ENCODE results near the gene DGKZ. TPM values are rescaled to one million over a fixed set of nuclear protein-coding genes. Genes with fewer than 3 reads are reported as not detected.
A peak's percentile ranks its signal among the peaks of the same experiment; 100 is the strongest.

DGKZ gene
- 14.6 and 20.7 TPM in 2 replicates for total RNA-seq (2016; rRNA removed; fragmentation: Illumina TruSeq; extraction: Trizol)
- total RNA-seq (2016; cell fraction: cytosol; rRNA removed; fragmentation: Illumina TruSeq; extraction: Trizol; ENCODE audit: low read depth) = 11.9 and 13.2 TPM in 2 replicates
- 11.6 and 19.8 TPM in 2 replicates for total RNA-seq (2016; cell fraction: insoluble cytoplasmic fraction; rRNA removed; fragmentation: Illumina TruSeq; extraction: Trizol)
- 26.9 and 29.6 TPM in 2 replicates for total RNA-seq (2016; cell fraction: membrane; rRNA removed; fragmentation: Illumina TruSeq; extraction: Trizol)
- 18.5 and 22.1 TPM in 2 replicates for total RNA-seq (2016; cell fraction: nucleus; rRNA removed; fragmentation: Illumina TruSeq; extraction: Trizol)
- polyA plus RNA-seq (2011; rRNA removed) = 15.8 and 17.6 TPM in 2 replicates
- 8.8 and 15.2 TPM in 2 replicates for polyA plus RNA-seq (2011; cell fraction: cytosol; rRNA removed)
- polyA plus RNA-seq (2011; cell fraction: nucleus; rRNA removed) = 108 and 162 TPM in 2 replicates
- polyA plus RNA-seq (2012) = 11.6 and 19.4 TPM in 2 replicates
- polyA plus RNA-seq (2016; cell fraction: cytosol; fragmentation: Illumina TruSeq; extraction: Trizol; ENCODE audit: low read depth) = 18.6 and 18.8 TPM in 2 replicates
- polyA plus RNA-seq (2016; cell fraction: insoluble cytoplasmic fraction; fragmentation: Illumina TruSeq; extraction: Trizol; ENCODE audit: low read depth) = 21.9 and 30.3 TPM in 2 replicates
- polyA plus RNA-seq (2016; cell fraction: membrane; fragmentation: Illumina TruSeq; extraction: Trizol; ENCODE audit: low read depth) = 44.5 and 49.9 TPM in 2 replicates
- polyA plus RNA-seq (2016; cell fraction: nucleus; fragmentation: Illumina TruSeq; extraction: Trizol; ENCODE audit: insufficient read depth, low read depth) = 65.9 and 71.9 TPM in 2 replicates
- polyA minus RNA-seq (2011; rRNA and poly(A)+ RNA removed; ENCODE audit: low replicate concordance) = 43.2 and 71.9 TPM in 2 replicates
- polyA minus RNA-seq (2011; cell fraction: cytosol; rRNA and poly(A)+ RNA removed) = 12.3 and 14.8 TPM in 2 replicates
- polyA minus RNA-seq (2011; cell fraction: nucleus; rRNA and poly(A)+ RNA removed) = 15.9 and 16.9 TPM in 2 replicates
- percentile 51 among the genes with signal in this experiment for Bru-seq, nascent RNA
- percentile 65 among the genes with signal in this experiment for BruChase-seq, experiment 1, labeled RNA remaining after a 6-hour chase
- percentile 58 among the genes with signal in this experiment for BruChase-seq, experiment 2, labeled RNA remaining after a 2-hour chase
- long read RNA-seq, experiment 1, partial matches to known transcripts = 7 of 8 reads
- long read RNA-seq, experiment 1, other reads (novel, unspliced or antisense) = 1 of 8 reads
- long read RNA-seq, experiment 2, transcript DGKZ-203 (31 exons, 2,862 nt) = major isoform, 7 of 91 reads
- long read RNA-seq, experiment 2, partial matches to known transcripts = 28 of 91 reads
- long read RNA-seq, experiment 2, other reads (novel, unspliced or antisense) = 53 of 91 reads

GRCh38 chr11:46346886-46347636 lies at the start of gene DGKZ:
Gene DGKZ, plus strand, starts transcription at chr11:46347463. Its CDS starts 197 bp downstream, at chr11:46347660.
- no peak within 1 kb of the TSS for H2AFZ ChIP-seq (ENCODE audit: low read length)
- peak; percentile 94 for TF ChIP-seq ZBTB2 (CRISPR knock-in tag; IDR thresholded peaks at IDR 0.05; ENCODE audit: low read depth)
- TF ChIP-seq ARID3A (IDR thresholded peaks at IDR 0.05; ENCODE audit: low read depth, low read length) = no peak
- no peak for TF ChIP-seq ZEB1 (IDR thresholded peaks at IDR 0.05; ENCODE audit: insufficient replicate concordance, low read depth)
- TF ChIP-seq JUN (CRISPR knock-in tag; IDR thresholded peaks at IDR 0.05) = no peak
- no peak for TF ChIP-seq HES4 (CRISPR knock-in tag; IDR thresholded peaks at IDR 0.05; ENCODE audit: borderline replicate concordance)
- TF ChIP-seq SAP130 (CRISPR knock-in tag; IDR thresholded peaks at IDR 0.05; ENCODE audit: low read depth) = peak; percentile 52
- no peak for TF ChIP-seq CEBPB (IDR thresholded peaks at IDR 0.05; ENCODE audit: borderline replicate concordance, low read depth, low read length)
- peak; percentile 63; the same call in 1 of the 2 replicates for TF ChIP-seq THAP11 (CRISPR knock-in tag; IDR thresholded peaks at IDR 0.05)
- no peak for TF ChIP-seq ASH2L (IDR thresholded peaks at IDR 0.05; ENCODE audit: insufficient read length, low read depth, low read length)
- no peak for TF ChIP-seq ZNF101 (CRISPR knock-in tag; IDR thresholded peaks at IDR 0.05; ENCODE audit: borderline replicate concordance, low read depth)
- TF ChIP-seq ZBTB14 (CRISPR knock-in tag; IDR thresholded peaks at IDR 0.05) = peak; percentile 81
- peak; percentile 25; the same call in 1 of the 2 replicates for TF ChIP-seq ZNF788 (CRISPR knock-in tag; IDR thresholded peaks at IDR 0.05; ENCODE audit: borderline replicate concordance)
- TF ChIP-seq PRMT3 (CRISPR knock-in tag; IDR thresholded peaks at IDR 0.05; ENCODE audit: borderline replicate concordance, low read depth) = no peak

More at GRCh38 chr11:46346886-46347636, at the start of gene DGKZ:
- Histone ChIP-seq H3K9me3 (ENCODE audit: low read length) (no peaks in the 10 kb centered on the region), H3K4me1 (ENCODE audit: insufficient read depth, low read length) (peaks cover 75% of the 10 kb centered on the region), H3K27me3 (ENCODE audit: control insufficient read depth in 1 of 2, insufficient read depth in 2 of 2, low read length in 2 of 2) (peaks cover 0 to 9% of the 10 kb centered on the region in 2 experiments; a peak in 3 of 5 replicates), H3K36me3 (replicated peaks in 1 of 2; ENCODE audit: control insufficient read depth in 1 of 2, insufficient read depth in 2 of 2, low read length in 2 of 2) (no peaks in the 10 kb centered on the region), H3K79me2 (ENCODE audit: insufficient read depth, low read length) (peaks cover 10% of the 10 kb centered on the region), H4K20me1 (ENCODE audit: insufficient read depth, low read length) (no peaks in the 10 kb centered on the region), H3K4me2 (ENCODE audit: low read depth, low read length) (peak within 1 kb of the TSS; percentile 94), H3K9ac (ENCODE audit: insufficient read depth, low read depth, low read length) (peak within 1 kb of the TSS; percentile 73), H3K4me3 (replicated peaks in 1 of 3; ENCODE audit: insufficient read depth in 1 of 3, low read depth in 2 of 3, low read length in 3 of 3) (peak within 1 kb of the TSS; percentile 73 to 99 (median 88)), H3K27ac (ENCODE audit: extremely low read length, insufficient read depth, low read length) (no peak within 1 kb of the TSS)
- 24% methylated on average over 17 of the region's 80 CpGs for WGBS (ENCODE audit: low lambda C conversion rate)
- ChIA-PET CTCF (ENCODE audit: low intra/inter-chr PET ratio, low total read pairs) (no interaction called here), POLR2A (interaction anchor here (0.5 to 1.6 kb wide), 2 partner anchors 103 to 105 kb away, joined by 3 to 4 read pairs; no protein-coding TSS in a partner anchor)
- BruUV-seq (replicated peaks) = no TSS peak
- DNase-seq (ENCODE audit: low spot score) (peak; percentile 66), ATAC-seq (peak; percentile 71), FAIRE-seq (no peak)
- intact Hi-C loops (cut with micrococcal nuclease; ENCODE audit: unreplicated experiment) (no loop called here), in situ Hi-C loops (cut with HindIII; ENCODE audit: extremely low pct_ligation_motif_present, low pct_unique_long_range_greater_than_20kb) (no loop called here)

All from HepG2 (cell line).